GM12878 (cell line): ENCODE data around the gene PXT1. TPM values are rescaled to one million over a fixed set of nuclear protein-coding genes. Genes with fewer than 3 reads are reported as not detected.

Experiments used
- BHLHE40 ChIP-seq, 2 experiments: fragments of 450-650 bp in 1 of 2; IDR thresholded peaks; 2 replicates each; pipeline ENCODE4 v1.6.1; 2011 to 2017; ENCODE audit warnings: low read depth in 2 of 2, borderline replicate concordance in 1 of 2, improper control_type of control experiment in 1 of 2, low read length in 1 of 2, mild to moderate bottlenecking in 1 of 2
- BMI1 ChIP-seq: fragments of 450-650 bp; IDR thresholded peaks from 2 replicates; pipeline ENCODE4 v1.6.1; 2016; ENCODE audit warnings: mild to moderate bottlenecking, moderate library complexity, borderline replicate concordance
- CHD1 ChIP-seq: IDR thresholded peaks from 2 replicates; pipeline ENCODE4 v1.6.1; 2012; ENCODE audit warnings: low read depth, low read length, improper control_type of control experiment
- ESRRA ChIP-seq: IDR thresholded peaks from 2 replicates; pipeline ENCODE4 v1.6.1; 2012; ENCODE audit warnings: mild to moderate bottlenecking, low read length, improper control_type of control experiment
- FOS ChIP-seq: IDR thresholded peaks from 3 replicates; pipeline ENCODE4 v1.6.1; 2011; ENCODE audit warnings: borderline replicate concordance; ENCODE audit not compliant: insufficient read length; ENCODE audit errors: extremely low read depth
- GABPA ChIP-seq: IDR thresholded peaks from 2 replicates; pipeline ENCODE4 v1.6.1; 2014; ENCODE audit warnings: antibody characterized with exemption, low read depth, mild to moderate bottlenecking, inconsistent platforms
- PML ChIP-seq: IDR thresholded peaks from 2 replicates; pipeline ENCODE4 v1.6.1; 2012; ENCODE audit warnings: low read length, inconsistent platforms
- RAD21 ChIP-seq: IDR thresholded peaks from 2 replicates; pipeline ENCODE4 v1.6.1; 2011; ENCODE audit warnings: mild to moderate bottlenecking, low read depth, low read length, moderate library complexity; ENCODE audit not compliant: insufficient read depth
- RB1 ChIP-seq: fragments of 450-650 bp; formaldehyde crosslinking; IDR thresholded peaks from 2 replicates; pipeline ENCODE4 v1.6.1; 2017; ENCODE audit warnings: mild to moderate bottlenecking, borderline replicate concordance
- SPI1 ChIP-seq: IDR thresholded peaks from 2 replicates; pipeline ENCODE4 v1.6.1; 2011; ENCODE audit warnings: low read depth, mild to moderate bottlenecking, low read length, moderate library complexity, borderline replicate concordance; ENCODE audit not compliant: insufficient read depth
- STAT1 ChIP-seq: fragments of 450-650 bp; conservative IDR thresholded peaks from 2 replicates; pipeline ENCODE4 v1.6.1; 2014; ENCODE audit warnings: antibody characterized with exemption, mild to moderate bottlenecking
- STAT3 ChIP-seq: IDR thresholded peaks from 2 replicates; pipeline ENCODE4 v1.6.1; 2011; ENCODE audit warnings: low read depth, low read length, improper control_type of control experiment
- USF1 ChIP-seq: IDR thresholded peaks from 2 replicates; pipeline ENCODE4 v1.6.1; 2011; ENCODE audit warnings: borderline replicate concordance, low read depth, mild to moderate bottlenecking, moderate library complexity, mixed read lengths, low read length; ENCODE audit not compliant: insufficient read depth; ENCODE audit errors: extremely low read length
- ZBED1 ChIP-seq: IDR thresholded peaks from 2 replicates; pipeline ENCODE4 v1.6.1; 2016; ENCODE audit warnings: borderline replicate concordance
- ZBTB33 ChIP-seq: fragments of 450-650 bp; IDR thresholded peaks from 2 replicates; pipeline ENCODE4 v1.6.1; 2017; ENCODE audit warnings: mild to moderate bottlenecking
- ZBTB4 ChIP-seq: fragments of 450-650 bp; formaldehyde crosslinking; IDR thresholded peaks from 2 replicates; pipeline ENCODE4 v1.4.0; 2022; ENCODE audit warnings: mild to moderate bottlenecking, moderate library complexity
- ZNF217 ChIP-seq: fragments of 450-650 bp; IDR thresholded peaks from 2 replicates; pipeline ENCODE4 v1.6.1; 2017; ENCODE audit warnings: antibody characterized with exemption, mild to moderate bottlenecking
- ZSCAN29 ChIP-seq: fragments of 450-650 bp; IDR thresholded peaks from 2 replicates; pipeline ENCODE4 v1.6.1; 2017; ENCODE audit warnings: mild to moderate bottlenecking, moderate library complexity
- polyA plus RNA-seq, 11 experiments: library from polyadenylated mRNA; depleted of rRNA in 4 of 11; unstranded in 6 of 11; stranded (reverse) in 5 of 11; fragments of >200 nt; fragmentation: Nextera tagmentation in 4 of 11; fragmentation: Illumina TruSeq in 1 of 11; extraction: Ambion mirVana in 4 of 11; extraction: Trizol in 1 of 11; gene quantifications; 1 replicate in 1 of 11; 2 replicates in 10 of 11; pipeline versions ENCODE4 v1.2.1 to v1.2.3, GENCODE V29; 2011 to 2016; ENCODE audit warnings: inconsistent platforms in 2 of 11, missing spikeins in 2 of 11, low read depth in 1 of 11
- total RNA-seq, 4 experiments: library from RNA; depleted of rRNA in 3 of 4; stranded (reverse); fragments of >200 nt in 3 of 4; fragmentation: Illumina TruSeq in 1 of 4; extraction: Trizol in 1 of 4; gene quantifications; 2 replicates each; pipeline versions ENCODE4 v1.2.1 to v1.2.3, GENCODE V29; 2013 to 2021
- TF ChIP-seq, protein P1 (sequence below): fragments of 450-650 bp; IDR thresholded peaks from 2 replicates; pipeline ENCODE4 v1.6.1; 2016; ENCODE audit warnings: mild to moderate bottlenecking, moderate library complexity, borderline replicate concordance

Gene PXT1
- total and polyA plus RNA-seq, 10 of the 15 experiments (the other 5 are each of a cell fraction or from before 2014, with no cell fraction given), result 0.27 to 2.9 (median 0.50) TPM

DNA sequence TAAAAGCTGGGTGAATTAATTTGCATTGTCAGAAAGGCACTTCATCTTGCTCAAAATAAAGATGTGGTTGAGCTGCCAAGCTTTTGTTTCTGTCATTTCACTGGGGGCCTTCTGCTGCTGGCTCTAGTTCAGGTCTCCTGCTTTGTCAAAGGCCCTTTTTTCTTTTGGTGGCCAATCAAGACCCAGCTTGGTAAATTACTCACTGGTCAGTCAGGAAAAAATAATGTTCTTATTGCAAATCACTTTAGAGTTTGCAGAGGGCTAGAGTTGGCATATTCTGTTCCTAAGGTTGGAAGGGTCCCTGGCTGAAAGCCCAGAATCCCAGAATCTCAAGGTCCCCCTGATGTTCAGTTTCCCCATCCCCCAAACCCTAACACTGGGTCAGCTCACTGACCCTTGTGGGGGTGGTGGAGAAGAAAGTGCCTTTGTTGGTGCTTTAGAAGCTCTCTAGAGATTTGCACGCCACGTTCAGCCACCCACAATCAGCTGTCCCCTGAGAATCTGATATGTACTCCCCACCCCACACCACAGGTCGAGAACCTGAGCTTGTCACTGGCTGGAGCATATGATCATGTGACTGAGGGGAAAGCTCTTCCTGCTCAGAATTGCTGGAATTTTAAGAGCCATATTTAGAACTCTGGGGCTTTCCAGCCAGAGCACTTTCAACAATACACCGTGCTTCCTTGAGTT, 84.3 kb downstream of the PXT1 start (continued):
- TF ChIP-seq, protein P1, sequence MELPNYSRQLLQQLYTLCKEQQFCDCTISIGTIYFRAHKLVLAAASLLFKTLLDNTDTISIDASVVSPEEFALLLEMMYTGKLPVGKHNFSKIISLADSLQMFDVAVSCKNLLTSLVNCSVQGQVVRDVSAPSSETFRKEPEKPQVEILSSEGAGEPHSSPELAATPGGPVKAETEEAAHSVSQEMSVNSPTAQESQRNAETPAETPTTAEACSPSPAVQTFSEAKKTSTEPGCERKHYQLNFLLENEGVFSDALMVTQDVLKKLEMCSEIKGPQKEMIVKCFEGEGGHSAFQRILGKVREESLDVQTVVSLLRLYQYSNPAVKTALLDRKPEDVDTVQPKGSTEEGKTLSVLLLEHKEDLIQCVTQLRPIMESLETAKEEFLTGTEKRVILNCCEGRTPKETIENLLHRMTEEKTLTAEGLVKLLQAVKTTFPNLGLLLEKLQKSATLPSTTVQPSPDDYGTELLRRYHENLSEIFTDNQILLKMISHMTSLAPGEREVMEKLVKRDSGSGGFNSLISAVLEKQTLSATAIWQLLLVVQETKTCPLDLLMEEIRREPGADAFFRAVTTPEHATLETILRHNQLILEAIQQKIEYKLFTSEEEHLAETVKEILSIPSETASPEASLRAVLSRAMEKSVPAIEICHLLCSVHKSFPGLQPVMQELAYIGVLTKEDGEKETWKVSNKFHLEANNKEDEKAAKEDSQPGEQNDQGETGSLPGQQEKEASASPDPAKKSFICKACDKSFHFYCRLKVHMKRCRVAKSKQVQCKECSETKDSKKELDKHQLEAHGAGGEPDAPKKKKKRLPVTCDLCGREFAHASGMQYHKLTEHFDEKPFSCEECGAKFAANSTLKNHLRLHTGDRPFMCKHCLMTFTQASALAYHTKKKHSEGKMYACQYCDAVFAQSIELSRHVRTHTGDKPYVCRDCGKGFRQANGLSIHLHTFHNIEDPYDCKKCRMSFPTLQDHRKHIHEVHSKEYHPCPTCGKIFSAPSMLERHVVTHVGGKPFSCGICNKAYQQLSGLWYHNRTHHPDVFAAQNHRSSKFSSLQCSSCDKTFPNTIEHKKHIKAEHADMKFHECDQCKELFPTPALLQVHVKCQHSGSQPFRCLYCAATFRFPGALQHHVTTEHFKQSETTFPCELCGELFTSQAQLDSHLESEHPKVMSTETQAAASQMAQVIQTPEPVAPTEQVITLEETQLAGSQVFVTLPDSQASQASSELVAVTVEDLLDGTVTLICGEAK, result no peak
- TF ChIP-seq PML (peak; percentile 24; the same call in 1 of the 2 replicates), ZBED1 (peak; percentile 59; the same call in 1 of the 2 replicates), CHD1 (no peak), RAD21 (no peak), ESRRA (no peak), STAT3 (0 out of 2 replicates have a peak, but pooled peaks have one; percentile 66), STAT1 (no peak; the same call in 1 of the 2 replicates), BHLHE40 (IDR thresholded peaks at IDR 0.05; ENCODE audit: borderline replicate concordance in 1 of 2, low read depth in 2 of 2, low read length in 1 of 2) (peak; percentile 95), FOS (no peak), USF1 (peak; percentile 58), RB1 (peak; percentile 52; the same call in 1 of the 2 replicates), SPI1 (0 out of 2 replicates have a peak, but pooled peaks have one; percentile 25), ZNF217 (no peak; the same call in 1 of the 2 replicates), ZBTB33 (no peak), GABPA (no peak), ZBTB4 (no peak), ZSCAN29 (no peak), BMI1 (peak; percentile 46; the same call in 1 of the 2 replicates)
